BJ (cell line): ENCODE measurements around the gene DIP2C. TPM values are rescaled to one million over a fixed set of nuclear protein-coding genes. Genes with fewer than 3 reads are reported as not detected.

Experiments used
- CTCF ChIA-PET: fragments of 350-600 bp; formaldehyde crosslinking; extraction: SDS; loops from one replicate; lab custom pipeline; 2021; ENCODE audit warnings: antibody characterized with exemption, inconsistent platforms; lab: Yijun Ruan, JAX
- POLR2A ChIA-PET: fragments of 300-600 bp; sonication (Branson Sonifier 250); formaldehyde crosslinking; extraction: SDS; loops from one replicate; lab custom pipeline; 2021; ENCODE audit warnings: antibody characterized with exemption; lab: Charles Lee
- DNase-seq: peaks from one replicate; pipeline ENCODE4 v3.0.0-alpha.2; 2011; ENCODE audit warnings: low read depth
- H3K27me3 ChIP-seq: 2 replicates; pipeline ENCODE4 v1.6.0; 2011; ENCODE audit warnings: low read length; ENCODE audit not compliant: control insufficient read depth, insufficient read depth
- H3K36me3 ChIP-seq: 2 replicates; pipeline ENCODE4 v1.5.1; 2011; ENCODE audit warnings: low read length; ENCODE audit not compliant: control insufficient read depth, insufficient read depth
- H3K4me3 ChIP-seq: 2 replicates; pipeline ENCODE4 v1.5.1; 2011; ENCODE audit warnings: low read depth, mild to moderate bottlenecking, control low read depth, low read length
- polyA plus RNA-seq: library from polyadenylated mRNA; depleted of rRNA; stranded (reverse); fragments of >200 nt; gene quantifications from 2 replicates; pipeline ENCODE4 v1.2.3, GENCODE V29; 2011
- TF ChIP-seq, protein P1 (sequence below): IDR thresholded peaks from 2 replicates; pipeline ENCODE4 v1.5.1; 2011; ENCODE audit warnings: low read depth, mild to moderate bottlenecking, control low read depth, inconsistent platforms, low read length, moderate library complexity; ENCODE audit not compliant: insufficient read depth

Gene DIP2C
- polyA plus RNA-seq, 1 experiment, result 9.3 TPM

GRCh38 chr10:246431-246830 is 443.0 kb downstream of the DIP2C start:
- no peaks in the 10 kb centered on the region for H3K27me3 ChIP-seq
- DNase-seq, result no peak
- TF ChIP-seq, protein P1, sequence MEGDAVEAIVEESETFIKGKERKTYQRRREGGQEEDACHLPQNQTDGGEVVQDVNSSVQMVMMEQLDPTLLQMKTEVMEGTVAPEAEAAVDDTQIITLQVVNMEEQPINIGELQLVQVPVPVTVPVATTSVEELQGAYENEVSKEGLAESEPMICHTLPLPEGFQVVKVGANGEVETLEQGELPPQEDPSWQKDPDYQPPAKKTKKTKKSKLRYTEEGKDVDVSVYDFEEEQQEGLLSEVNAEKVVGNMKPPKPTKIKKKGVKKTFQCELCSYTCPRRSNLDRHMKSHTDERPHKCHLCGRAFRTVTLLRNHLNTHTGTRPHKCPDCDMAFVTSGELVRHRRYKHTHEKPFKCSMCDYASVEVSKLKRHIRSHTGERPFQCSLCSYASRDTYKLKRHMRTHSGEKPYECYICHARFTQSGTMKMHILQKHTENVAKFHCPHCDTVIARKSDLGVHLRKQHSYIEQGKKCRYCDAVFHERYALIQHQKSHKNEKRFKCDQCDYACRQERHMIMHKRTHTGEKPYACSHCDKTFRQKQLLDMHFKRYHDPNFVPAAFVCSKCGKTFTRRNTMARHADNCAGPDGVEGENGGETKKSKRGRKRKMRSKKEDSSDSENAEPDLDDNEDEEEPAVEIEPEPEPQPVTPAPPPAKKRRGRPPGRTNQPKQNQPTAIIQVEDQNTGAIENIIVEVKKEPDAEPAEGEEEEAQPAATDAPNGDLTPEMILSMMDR, result no peak
- peaks cover 10% of the 10 kb centered on the region for H3K36me3 ChIP-seq
- ChIA-PET POLR2A (no interaction called here), CTCF (no interaction called here)
- H3K4me3 ChIP-seq, result no peak overlapping the region

DNA sequence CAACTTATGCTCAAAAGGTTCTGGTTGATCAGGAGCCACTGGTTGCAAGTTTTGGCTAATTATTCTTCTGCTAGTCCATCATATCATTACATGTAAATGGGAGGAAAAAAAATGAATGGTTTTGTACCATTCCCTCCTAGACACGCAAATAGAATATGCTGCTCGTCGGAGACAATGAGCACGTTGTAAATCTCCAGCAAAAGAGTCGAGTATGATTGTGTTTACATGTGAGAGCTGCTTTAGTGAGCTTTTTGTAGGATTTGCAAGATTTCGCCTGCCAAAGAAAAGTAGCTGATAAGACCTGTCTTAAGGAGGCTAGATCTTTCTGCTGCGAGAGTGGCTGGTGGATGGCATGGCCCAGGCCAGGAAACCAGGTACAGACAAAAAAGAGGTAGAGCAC is 445.2 kb downstream of the DIP2C start:
- DNase-seq, result no peak
- TF ChIP-seq, protein P1, result no peak
- ChIA-PET POLR2A (no interaction called here), CTCF (no interaction called here)
- peaks cover 10% of the 10 kb centered on the region for H3K36me3 ChIP-seq
- H3K27me3 ChIP-seq, result no peaks in the 10 kb centered on the region
- no peak overlapping the region for H3K4me3 ChIP-seq

- Histone ChIP-seq H3K27me3 (no peaks in the 10 kb centered on the region), H3K4me3 (no peak overlapping the region), H3K36me3 (peaks cover 6% of the 10 kb centered on the region)
- no peak for DNase-seq
- CTCF ChIA-PET, result no interaction called here
- TF ChIP-seq, protein P1, result no peak
- POLR2A ChIA-PET, result no interaction called here
These were observed 447.4 kb downstream of the DIP2C start for GRCh38 chr10:241966-242643.

DNA sequence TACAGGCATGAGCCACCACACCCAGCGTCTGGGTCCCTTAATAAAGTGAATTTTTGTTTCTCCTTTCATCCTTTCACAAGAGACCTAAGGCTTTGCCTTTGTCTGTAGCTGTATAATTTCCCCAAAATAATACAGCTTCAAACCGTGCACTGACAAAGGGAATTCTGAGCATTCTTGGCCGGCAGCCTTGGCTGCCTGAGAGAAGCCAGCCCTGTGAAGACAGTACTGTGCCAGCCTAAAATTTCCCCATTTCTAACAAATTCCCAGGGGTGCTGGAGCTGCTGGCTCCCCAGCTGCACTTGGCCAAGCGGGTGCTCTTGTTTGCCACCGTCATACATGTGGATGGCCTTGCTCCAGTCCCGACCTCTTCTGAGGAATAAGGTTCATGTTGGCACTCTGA is 448.0 kb downstream of the DIP2C start:
- Histone ChIP-seq H3K36me3 (peaks cover 4% of the 10 kb centered on the region), H3K4me3 (no peak overlapping the region), H3K27me3 (no peaks in the 10 kb centered on the region)
- DNase-seq, result no peak
- TF ChIP-seq, protein P1, result no peak
- POLR2A ChIA-PET, result no interaction called here
- CTCF ChIA-PET, result interaction anchor here (0.6 to 1.9 kb wide), 2 partner anchors 9 to 11 kb away, joined by 4 to 7 read pairs; no protein-coding TSS in a partner anchor

DNA sequence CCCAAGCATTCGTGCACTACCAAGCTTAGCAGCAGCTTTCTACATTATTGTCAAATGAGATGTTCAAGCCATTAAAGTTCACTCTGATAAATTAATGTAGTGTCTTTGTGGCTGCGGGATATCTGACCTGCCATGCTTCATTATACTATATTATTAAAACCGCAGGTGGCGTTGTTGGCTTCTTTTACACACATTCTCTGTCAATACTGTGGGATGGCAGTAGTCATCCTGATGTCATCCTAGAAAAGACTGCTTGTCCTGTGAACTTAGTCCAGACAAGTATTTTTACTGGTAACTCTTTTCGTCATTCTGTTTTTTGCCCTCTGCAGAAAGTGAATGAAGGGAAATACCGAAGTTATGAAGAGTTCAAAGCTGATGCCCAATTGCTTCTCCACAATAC is 450.4 kb downstream of the DIP2C start:
- ChIA-PET CTCF (no interaction called here), POLR2A (no interaction called here)
- Histone ChIP-seq H3K27me3 (no peaks in the 10 kb centered on the region), H3K36me3 (peaks cover 4% of the 10 kb centered on the region), H3K4me3 (no peak overlapping the region)
- TF ChIP-seq, protein P1, result no peak
- no peak for DNase-seq
